Measurements from ENCODE around the gene LIN54.

- TF ChIP-seq CTCF (IDR thresholded peaks at IDR 0.05) (no peak), POLR2AphosphoS5 (IDR thresholded peaks at IDR 0.05) (no peak)
These were observed 14.9 kb upstream of the LIN54 start for GRCh38 chr4:83025563-83025962.
